ENCODE data around the gene VGLL3.
"Not testable (repeated sequence)": the region's sequence is repeated elsewhere in the genome, so short reads cannot be mapped to it uniquely, and the experiment has no call there.

The VGLL3 gene, protein sequence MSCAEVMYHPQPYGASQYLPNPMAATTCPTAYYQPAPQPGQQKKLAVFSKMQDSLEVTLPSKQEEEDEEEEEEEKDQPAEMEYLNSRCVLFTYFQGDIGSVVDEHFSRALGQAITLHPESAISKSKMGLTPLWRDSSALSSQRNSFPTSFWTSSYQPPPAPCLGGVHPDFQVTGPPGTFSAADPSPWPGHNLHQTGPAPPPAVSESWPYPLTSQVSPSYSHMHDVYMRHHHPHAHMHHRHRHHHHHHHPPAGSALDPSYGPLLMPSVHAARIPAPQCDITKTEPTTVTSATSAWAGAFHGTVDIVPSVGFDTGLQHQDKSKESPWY

GRCh38 chr3:86990734-86991481 is at the start of gene VGLL3:
VGLL3 (minus strand) TSS chr3:86991149; CDS start chr3:86990743, 406 bp downstream.
- peak; percentile 92 for DNase-seq

GRCh38 chr3:87037652-87038051 is 46.7 kb upstream of the VGLL3 start:
- DNase-seq: no peak

- no peak for DNase-seq
Measured at GRCh38 chr3:87036671-87037070, 45.7 kb upstream of the VGLL3 start.

- DNase-seq: no peak
Measured at GRCh38 chr3:87035339-87035738, 44.4 kb upstream of the VGLL3 start.

- DNase-seq: no peak
Measured at GRCh38 chr3:87033205-87033604, 42.3 kb upstream of the VGLL3 start.

- DNase-seq: no peak
Measured at GRCh38 chr3:87025661-87026645, 35.0 kb upstream of the VGLL3 start.

DNA sequence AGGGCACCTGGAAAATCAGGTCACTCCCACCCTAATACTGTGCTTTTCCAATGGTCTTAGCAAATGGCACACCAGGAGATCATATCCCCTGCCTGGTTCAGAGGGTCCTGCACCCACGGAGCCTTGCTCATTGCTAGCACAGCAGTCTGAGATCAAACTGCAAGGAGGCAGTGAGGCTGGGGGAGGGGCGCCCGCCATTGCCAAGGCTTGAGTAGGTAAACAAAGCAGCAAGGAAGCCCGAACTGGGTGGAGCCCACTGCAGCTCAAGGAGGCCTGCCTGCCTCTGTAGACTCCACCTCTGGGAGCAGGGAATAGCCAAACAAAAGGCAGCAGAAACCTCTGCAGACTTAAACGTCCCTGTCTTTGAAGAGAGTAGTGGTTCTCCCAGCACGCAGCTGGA is 26.4 kb upstream of the VGLL3 start:
- not testable (repeated sequence) for DNase-seq

DNA sequence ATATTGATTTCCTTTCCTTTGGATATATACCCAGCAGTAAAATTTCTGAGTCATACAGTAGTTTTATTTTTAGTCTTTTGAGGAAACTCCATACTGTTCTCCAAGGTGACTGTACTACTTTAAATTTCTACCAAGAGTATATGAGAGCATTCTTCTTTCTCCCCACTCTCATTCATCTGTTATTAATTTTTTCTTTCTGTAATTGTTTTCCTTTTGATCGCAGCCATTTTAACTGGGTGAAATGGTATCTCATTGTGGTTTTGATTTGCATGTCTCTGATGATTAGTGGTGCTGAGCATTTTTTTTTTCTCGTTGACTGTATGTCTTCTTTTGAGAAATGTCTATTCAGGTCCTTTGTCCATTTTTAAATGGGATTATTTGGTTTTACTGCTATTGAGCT is 18.3 kb upstream of the VGLL3 start:
- DNase-seq: no peak

DNA sequence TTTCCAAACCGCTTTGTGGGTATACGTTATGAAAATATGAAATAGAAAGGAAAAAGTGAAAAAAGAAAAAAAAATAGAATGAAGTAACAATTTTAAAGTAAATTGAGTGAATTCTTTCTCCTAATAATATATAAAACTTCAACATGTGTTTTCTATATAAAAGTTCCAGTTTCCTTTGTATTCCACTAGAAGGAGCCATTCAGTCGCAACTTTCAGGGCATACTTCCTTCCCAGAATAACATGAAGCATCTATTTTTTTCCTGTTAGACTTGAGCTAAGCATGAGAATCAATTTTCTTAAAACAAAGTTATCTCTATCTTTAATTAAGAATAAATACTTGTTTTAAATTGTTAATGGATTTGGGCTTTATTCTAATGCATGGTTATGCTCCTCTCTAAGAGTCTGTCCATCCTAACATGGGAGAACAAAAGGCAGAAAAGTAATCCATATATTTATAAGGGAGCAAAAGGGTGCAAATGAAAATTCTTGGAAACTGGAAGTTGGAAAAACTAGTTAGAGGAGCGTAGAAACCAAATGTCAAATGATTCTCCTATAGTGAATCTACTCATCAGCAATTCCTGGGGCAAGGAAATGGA is 16.0 kb upstream of the VGLL3 start:
- peak; percentile 36 for DNase-seq

GRCh38 chr3:87004883-87005282 is 13.9 kb upstream of the VGLL3 start:
- DNase-seq: no peak

DNA sequence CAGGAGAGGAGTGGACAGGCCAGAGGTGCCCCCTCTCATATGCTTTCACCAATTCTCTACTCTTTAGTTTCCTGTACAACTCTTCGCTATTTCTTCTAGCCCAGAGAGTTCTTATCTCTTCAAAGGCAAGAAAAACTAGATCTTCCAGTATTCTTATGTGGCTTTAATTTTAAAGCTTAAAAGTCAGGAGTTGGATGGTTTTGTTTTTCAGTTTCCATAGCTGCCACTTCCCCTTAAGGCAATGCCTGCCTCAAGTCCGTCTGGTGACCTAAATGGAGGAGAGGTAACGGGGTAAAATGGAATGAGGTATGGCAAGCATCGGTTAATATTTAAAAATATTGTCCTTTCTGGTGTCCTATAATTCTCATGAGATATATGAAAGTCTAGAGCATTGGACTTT is 11.4 kb upstream of the VGLL3 start:
- DNase-seq: no peak

DNA sequence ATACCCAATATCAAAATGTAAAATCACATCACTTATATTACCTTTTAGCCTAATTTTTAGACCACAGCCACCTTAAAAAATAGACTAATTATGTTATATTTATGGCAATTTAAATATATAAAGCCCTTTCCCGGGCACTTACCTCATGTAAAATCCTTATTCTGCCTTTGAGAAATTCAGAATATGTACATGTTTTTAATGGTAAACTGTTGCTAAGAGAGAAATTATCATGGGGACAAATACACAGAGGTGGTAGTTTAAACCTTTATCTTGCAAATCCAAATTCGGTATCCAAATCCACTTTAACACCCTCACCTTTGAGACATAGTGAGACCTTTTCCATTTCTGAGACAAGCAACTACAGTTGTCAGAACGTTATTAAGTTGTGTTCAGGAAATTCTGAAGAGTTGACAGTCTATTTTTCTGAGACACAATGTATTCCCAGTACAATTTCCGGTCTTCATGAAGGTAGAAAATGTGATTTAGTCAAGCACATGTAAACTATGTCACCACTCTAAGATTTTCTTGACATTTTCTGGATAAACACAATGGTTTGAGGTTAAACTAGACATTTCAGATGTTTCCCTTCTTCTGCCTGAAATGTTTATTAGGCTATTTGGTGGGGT is 10.6 kb upstream of the VGLL3 start:
- no peak for DNase-seq

GRCh38 chr3:87000940-87001339 is 10.0 kb upstream of the VGLL3 start:
- no peak for DNase-seq

- no peak for DNase-seq
Measured at GRCh38 chr3:86998569-86998968, 7.6 kb upstream of the VGLL3 start.

GRCh38 chr3:86996261-86996955 is 5.5 kb upstream of the VGLL3 start:
- peak; percentile 74 for DNase-seq

DNA sequence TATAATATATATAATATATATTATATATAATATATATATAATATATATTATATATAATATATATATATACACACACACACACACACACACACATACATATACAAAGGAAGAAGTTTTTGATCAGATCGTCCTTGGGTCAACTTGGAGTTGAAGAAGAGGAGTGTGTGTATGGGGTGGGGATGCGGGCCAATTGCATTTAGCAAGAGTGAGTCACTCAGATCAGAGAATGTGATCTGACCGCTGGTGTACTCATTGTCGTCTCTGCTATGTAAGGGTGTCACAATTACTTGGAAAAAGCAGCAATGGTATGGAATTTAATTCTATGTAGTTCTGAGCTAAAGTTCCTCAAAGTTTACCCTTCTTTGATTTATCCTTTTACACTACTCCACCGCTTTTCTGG is 4.6 kb upstream of the VGLL3 start:
- peak; percentile 91 for DNase-seq

- DNase-seq: peak; percentile 85
Measured at GRCh38 chr3:86993704-86994103, 2.8 kb upstream of the VGLL3 start.

- peak; percentile 58 for DNase-seq
Measured at GRCh38 chr3:86991840-86992435, 989 bp upstream of the VGLL3 start.

DNA sequence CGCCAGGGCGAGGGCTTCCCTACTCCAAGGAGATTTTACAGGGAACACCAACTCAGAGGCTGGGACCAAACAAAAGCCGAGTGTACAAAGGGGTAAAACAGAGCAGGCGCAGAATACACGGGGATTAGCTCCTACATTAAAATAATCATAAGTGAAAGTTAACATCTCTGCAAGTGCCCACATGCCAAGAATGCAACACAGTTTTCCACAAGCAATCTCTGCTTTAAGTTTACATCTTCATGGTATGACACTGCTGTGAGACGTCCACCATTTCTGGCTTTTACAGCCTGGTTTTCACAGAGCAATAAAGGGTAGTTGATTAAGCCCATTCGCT is 500 bp upstream of the VGLL3 start:
- DNase-seq: no peak

DNA sequence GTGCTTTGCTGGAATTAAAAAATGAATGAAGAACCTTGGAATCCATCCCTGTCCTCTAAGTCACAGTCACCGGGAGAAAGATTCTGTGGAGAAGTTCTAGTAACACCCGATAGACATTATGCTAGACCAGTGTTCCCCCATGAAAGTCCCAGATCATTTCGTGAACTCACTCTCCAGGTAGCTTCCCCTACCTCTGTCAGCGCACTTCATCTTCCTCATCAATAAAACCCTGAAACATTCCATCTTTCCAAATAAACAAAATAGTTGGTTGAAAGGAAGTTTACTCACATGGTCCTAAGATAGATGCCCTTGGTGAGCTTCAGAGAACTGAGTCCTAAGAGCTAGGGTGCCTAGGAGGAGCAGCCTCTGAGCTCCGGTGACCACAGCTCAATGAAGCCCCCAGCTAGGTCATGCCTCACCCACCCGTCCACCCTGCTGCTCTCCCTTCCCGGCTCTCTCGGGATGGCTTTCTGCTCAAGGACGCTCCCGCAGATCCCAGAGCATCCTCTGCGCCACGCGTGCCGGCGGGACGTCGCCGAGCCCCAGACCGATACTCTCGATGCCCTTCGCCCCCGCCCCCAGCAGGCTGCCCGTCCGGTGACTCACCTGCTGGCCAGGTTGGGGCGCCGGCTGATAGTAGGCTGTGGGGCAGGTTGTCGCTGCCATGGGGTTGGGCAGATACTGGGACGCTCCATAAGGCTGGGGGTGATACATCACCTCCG is 776 bp downstream of the VGLL3 start:
- peak; percentile 59 for DNase-seq

GRCh38 chr3:86989611-86990010 is 1.3 kb downstream of the VGLL3 start:
- DNase-seq: peak; percentile 40

All from EL (cell line).